Measurements from ENCODE around the gene DNMT3L. TPM values are rescaled to one million over a fixed set of nuclear protein-coding genes. Genes with fewer than 3 reads are reported as not detected.
A peak's percentile ranks its signal among the peaks of the same experiment; 100 is the strongest.
"Not testable (repeated sequence)": the region's sequence is repeated elsewhere in the genome, so short reads cannot be mapped to it uniquely, and the experiment has no call there.

The DNMT3L gene
- total RNA-seq, 1 donor: not detected

GRCh38 chr21:44295646-44296045, 33.9 kb upstream of the DNMT3L start:
- no peak for DNase-seq (ENCODE audit: low read depth in 2 of 3, low spot score in 2 of 3)

- DNase-seq (ENCODE audit: low read depth in 2 of 3, low spot score in 2 of 3): no peak
Measured at GRCh38 chr21:44295163-44295573, 33.5 kb upstream of the DNMT3L start.

DNA sequence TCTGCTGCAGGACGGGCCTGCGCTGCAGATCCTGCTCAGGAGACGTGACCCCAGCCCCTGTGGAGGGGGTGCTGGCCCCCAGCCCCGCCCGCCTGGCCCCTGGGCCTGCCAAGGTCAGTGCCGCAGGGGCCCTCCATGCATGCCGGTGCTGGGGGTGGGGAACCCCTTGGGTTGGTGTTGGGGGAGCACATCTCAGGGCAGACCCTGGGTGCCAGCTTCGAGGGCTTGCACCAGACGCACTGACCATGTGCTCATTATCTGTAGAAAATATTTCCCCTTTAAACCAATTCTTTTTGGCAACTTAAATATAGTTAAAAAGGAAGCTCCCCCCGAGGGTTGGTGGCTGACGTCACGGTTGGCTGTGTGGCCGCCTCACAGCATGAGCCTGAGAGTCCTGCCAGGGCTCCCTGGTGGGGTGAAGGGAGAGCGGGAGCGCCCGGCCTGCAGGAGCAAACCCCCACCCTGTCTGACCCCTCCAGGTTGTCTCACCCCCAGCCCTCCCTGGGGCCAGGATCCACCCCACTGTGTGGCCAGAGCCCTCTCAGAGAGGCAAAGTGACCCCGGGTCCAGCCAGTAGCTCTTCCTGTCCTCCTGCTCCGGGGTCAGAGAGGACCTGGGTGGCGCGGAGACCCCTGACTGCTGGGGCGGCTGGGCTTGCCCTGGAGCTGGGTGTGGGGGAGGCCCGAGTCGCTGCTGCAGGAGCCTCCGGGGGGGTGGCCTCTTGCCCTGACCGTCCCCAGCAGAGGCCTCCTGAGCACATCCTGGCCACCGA, 32.9 kb upstream of the DNMT3L start:
- DNase-seq (ENCODE audit: low read depth in 2 of 3, low spot score in 2 of 3): peak in 1 of 3 donors; percentile 52

DNA sequence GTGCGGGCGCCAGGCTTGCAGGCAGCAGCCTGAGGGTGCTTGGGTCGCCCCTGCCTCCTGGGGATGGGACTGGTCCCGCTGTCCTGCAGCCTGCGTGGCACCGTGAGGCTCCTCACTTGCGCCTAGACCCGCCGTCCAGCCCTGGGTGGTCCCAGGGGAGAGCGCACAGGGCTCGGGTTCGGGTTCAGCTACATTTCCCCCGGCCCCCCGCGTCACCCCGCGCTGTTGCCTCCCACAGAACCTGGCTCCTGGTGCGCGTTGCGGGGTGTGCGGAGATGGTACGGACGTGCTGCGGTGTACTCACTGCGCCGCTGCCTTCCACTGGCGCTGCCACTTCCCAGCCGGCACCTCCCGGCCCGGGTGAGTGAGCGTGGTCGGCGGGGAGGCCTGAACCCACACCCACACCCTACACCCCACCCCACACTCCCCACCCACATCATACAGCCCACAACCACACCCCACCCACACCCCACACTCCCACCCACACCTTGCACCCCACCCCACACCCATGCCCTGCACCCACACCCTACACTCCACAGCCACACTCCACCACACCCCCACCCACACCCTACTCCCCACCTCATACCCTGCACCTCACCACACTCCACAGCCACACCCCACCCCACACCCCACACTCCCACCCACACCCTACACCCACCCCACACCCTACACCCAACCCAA, 32.0 kb upstream of the DNMT3L start:
- DNase-seq (ENCODE audit: low read depth in 2 of 3, low spot score in 2 of 3): no peak

DNA sequence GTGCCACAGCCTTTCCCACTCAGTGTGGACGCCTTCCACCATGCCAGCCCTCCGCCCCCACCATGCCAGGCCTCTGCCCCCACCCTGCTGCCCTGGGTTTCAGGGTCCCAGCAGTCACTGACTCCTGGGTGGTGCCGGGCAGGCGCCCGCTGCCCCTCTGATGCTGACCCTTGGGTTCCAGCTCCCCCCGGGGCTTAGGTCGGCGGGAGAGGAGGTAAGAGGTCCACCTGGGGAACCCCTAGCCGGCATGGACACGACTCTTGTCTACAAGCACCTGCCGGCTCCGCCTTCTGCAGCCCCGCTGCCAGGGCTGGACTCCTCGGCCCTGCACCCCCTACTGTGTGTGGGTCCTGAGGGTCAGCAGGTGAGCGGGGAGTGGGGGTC, 31.1 kb upstream of the DNMT3L start:
- no peak for DNase-seq (ENCODE audit: low read depth in 2 of 3, low spot score in 2 of 3)

DNA sequence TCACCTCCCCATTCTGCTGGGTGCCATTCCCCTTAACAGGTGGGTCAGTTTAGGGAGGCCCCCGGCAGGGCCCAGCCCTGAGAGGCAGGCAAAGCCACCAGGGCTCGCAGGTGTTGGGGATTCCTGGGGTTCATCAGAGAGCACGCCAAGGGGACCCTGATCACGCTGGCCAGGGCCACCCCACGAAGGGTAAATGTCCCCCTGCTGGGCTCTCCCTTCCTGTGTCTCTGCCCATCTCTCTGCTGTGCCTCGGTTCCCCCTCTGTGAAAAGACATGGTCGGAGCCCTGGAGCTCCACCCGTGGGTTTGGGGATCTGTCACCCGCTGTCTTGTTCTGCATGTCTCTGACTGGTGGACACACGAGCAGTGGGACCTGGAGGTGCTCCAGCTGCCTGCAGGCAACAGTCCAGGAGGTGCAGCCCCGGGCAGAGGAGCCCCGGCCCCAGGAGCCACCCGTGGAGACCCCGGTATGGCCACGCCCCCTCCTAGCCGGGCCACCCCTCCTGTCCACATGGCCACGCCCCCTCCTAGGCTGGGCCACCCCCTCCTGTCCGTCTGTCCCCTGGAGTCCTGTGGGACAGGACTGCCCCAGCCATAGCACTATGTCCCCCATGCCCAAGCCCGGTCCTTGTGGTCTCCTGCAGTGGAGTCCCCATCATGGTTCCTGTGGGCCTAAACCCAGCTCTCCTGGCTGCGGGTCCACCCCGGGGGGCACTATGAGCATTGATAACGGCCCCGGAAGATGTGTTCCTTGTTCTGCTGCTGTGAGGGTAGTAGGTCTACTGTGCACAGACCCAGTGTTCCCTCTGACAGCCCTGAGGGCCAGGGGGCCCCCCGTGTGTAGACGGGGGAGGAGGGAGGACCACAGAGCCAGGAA, 30.5 kb upstream of the DNMT3L start:
- no peak for DNase-seq (ENCODE audit: low read depth in 2 of 3, low spot score in 2 of 3)

- DNase-seq (ENCODE audit: low read depth in 2 of 3, low spot score in 2 of 3): no peak
Measured at GRCh38 chr21:44291078-44291935, 29.6 kb upstream of the DNMT3L start.

GRCh38 chr21:44290327-44291077, 28.8 kb upstream of the DNMT3L start:
- no peak for DNase-seq (ENCODE audit: low read depth in 2 of 3, low spot score in 2 of 3)

DNA sequence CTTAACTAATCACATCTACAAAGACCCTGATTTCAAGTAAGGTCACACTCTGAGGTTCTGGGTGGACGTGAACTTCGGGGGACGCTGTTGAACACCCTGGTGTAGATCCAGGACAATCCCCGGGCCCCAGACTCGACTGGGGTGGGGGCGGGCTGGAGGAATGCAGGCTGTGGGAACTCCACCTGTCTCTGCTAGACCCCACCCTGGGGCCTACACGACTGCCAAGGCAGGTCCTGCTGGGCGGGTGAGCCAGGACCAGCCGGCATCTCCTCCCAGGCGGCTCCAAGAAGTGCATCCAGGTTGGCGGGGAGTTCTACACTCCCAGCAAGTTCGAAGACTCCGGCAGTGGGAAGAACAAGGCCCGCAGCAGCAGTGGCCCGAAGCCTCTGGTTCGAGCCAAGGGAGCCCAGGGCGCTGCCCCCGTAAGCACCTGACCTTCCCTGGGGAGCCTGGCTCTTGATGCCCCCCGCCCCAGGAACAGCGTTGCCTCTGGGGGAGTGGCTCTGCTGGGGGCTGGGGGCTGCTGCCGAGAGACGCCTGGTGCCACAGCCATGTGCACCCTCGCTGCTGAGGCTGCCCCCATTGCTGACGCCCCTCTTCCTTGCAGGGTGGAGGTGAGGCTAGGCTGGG, 27.8 kb upstream of the DNMT3L start:
- DNase-seq (ENCODE audit: low read depth in 2 of 3, low spot score in 2 of 3): no peak

- DNase-seq (ENCODE audit: low read depth in 2 of 3, low spot score in 2 of 3): no peak
Measured at GRCh38 chr21:44288251-44289110, 26.8 kb upstream of the DNMT3L start.

GRCh38 chr21:44286716-44287632, 25.3 kb upstream of the DNMT3L start:
- DNase-seq (ENCODE audit: low read depth in 2 of 3, low spot score in 2 of 3): no peak

DNA sequence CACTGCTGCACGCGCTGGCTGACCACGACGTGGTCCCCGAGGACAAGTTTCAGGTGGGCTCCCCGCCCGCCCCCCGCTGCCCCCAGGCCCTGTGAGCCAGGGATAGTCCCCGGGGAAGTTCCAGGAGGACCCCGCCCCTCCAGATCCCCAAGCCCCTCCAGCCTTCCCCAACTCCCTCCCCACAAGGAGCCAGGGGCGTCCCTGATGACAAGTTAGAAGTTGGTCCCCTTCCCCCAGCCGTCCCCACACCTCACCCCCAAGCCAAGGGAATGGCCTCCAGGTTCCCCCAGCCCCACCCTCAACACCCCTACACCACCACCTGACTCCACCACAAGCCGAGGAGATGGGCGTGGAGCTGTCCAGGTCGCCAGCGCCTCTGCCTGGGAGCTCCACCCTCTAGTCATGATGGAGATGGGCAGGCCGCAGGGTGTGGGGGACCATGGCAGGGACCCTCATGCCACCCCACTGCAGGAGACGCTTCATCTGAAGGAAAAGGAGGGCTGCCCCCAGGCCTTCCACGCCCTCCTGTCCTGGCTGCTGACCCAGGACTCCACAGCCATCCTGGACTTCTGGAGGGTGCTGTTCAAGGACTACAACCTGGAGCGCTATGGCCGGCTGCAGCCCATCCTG, 24.5 kb upstream of the DNMT3L start:
- no peak for DNase-seq (ENCODE audit: low read depth in 2 of 3, low spot score in 2 of 3)

GRCh38 chr21:44285138-44285992, 23.7 kb upstream of the DNMT3L start, which contains the start of gene AIRE:
TSS of gene AIRE (plus strand) at chr21:44285876. CDS start at chr21:44286007, 131 bp downstream.
- peak in 1 of 3 donors; percentile 24 for DNase-seq (ENCODE audit: low read depth in 2 of 3, low spot score in 2 of 3)

DNA sequence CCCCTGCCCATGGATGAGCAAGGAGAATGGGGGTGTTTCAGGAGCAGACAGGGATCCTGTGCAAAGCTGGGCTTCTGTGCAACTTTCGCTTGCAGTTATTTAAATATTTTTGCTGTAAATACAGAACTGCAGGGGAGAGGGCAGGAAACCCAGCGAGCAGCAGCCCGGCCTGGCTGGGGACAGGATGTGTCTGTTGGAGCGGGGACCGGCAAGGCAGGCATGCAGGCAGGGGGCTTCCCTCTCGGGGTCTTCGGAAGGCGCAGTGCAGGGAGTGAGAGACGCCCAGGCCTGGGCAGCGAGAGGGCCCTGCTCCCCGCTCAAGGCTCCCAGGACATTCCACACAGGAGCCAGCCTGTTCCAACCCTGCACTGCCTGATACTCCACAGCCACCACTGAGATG, 22.3 kb upstream of the DNMT3L start:
- DNase-seq (ENCODE audit: low read depth in 2 of 3, low spot score in 2 of 3): peak in 1 of 3 donors; percentile 51

DNA sequence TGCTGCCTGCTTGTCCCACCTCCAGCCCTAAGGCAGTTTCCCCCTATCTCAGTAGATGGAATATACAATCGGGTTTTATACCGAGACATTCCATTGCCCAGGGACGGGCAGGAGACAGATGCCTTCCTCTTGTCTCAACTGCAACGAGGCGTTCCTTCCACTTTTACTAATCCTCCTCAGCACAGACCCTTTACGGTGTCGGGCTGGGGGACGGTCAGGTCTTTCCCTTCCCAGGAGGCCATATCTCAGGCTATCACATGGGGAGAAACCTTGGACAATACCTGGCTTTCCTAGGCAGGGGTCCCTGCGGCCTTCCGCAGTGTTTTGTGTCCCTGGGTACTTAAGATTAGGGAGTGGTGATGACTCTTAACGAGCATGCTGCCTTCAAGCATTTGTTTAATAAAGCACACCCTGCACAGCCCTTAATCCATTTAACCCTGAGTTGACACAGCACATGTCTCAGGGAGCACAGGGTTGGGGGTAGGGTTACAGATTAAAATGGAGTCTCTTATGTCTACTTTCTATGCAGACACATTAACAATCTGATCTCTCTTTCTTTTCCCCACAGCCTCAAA, 21.6 kb upstream of the DNMT3L start:
- not testable (repeated sequence) for DNase-seq (ENCODE audit: low read depth in 2 of 3, low spot score in 2 of 3)
